ENCODE measurements around the gene XRCC4. TPM values are rescaled to one million over a fixed set of nuclear protein-coding genes. Genes with fewer than 3 reads are reported as not detected.

The XRCC4 gene
- total and polyA plus RNA-seq, 2 of the 8 experiments (the other 6 are each of a cell fraction or from before 2014, with no cell fraction given) = 3.0 to 8.3 TPM

GRCh38 chr5:83246071-83246470, 168.7 kb downstream of the XRCC4 start (continued):
- TF ChIP-seq NRF1 (IDR thresholded peaks at IDR 0.05; ENCODE audit: low read depth, low read length) (no peak), POLR2A (IDR thresholded peaks at IDR 0.05; ENCODE audit: control extremely low read depth in 1 of 2, low read depth in 2 of 2, low read length in 2 of 2) (no peak), JUND (IDR thresholded peaks at IDR 0.05; ENCODE audit: low read length) (no peak), KDM5A (IDR thresholded peaks at IDR 0.05; ENCODE audit: low read length) (no peak)
